Left lung (tissue), 10 donors: Measurements from ENCODE around the gene METTL4. TPM values are rescaled to one million over a fixed set of nuclear protein-coding genes. Genes with fewer than 3 reads are reported as not detected.

ENCODE experiments used
- ATAC-seq: fragments of 200-7000 bp; cut with Tn5 transposase; one replicate; pipeline ENCODE4 v1.9.1; 2020; ENCODE audit warnings: moderate library complexity
- DNase-seq, 4 donors: peaks; one replicate each; pipeline ENCODE4 v3.0.0-alpha.2; 2013 to 2020
- H3K27ac ChIP-seq, 2 donors: fragments of 200-600 bp; sonication (generic) in 1 of 2; one replicate each; pipeline versions ENCODE4 v1.5.0 to v1.8.0; 2020 to 2021
- H3K27me3 ChIP-seq, 2 donors: fragments of 200-600 bp; sonication (generic) in 1 of 2; one replicate each; pipeline versions ENCODE4 v1.5.0 to v1.8.0; 2020 to 2021
- H3K36me3 ChIP-seq, 2 donors: fragments of 200-600 bp; sonication (generic) in 1 of 2; one replicate each; pipeline versions ENCODE4 v1.5.0 to v1.8.0; 2020 to 2021
- H3K4me1 ChIP-seq, 2 donors: fragments of 200-600 bp; one replicate each; pipeline ENCODE4 v1.8.0; 2021
- H3K4me3 ChIP-seq, 2 donors: fragments of 200-600 bp; sonication (generic) in 1 of 2; one replicate each; pipeline versions ENCODE4 v1.5.0 to v1.8.0; 2020 to 2021; ENCODE audit warnings: mild to moderate bottlenecking in 1 of 2
- H3K9me3 ChIP-seq, 2 donors: fragments of 200-600 bp; sonication (generic) in 1 of 2; one replicate each; pipeline versions ENCODE4 v1.5.0 to v1.8.0; 2020 to 2021
- intact Hi-C, 2 donors: fragments of 100-400 bp; cut with DNase I; formaldehyde crosslinking; loops; one replicate each; pipeline versions ENCODE4 v1.11.2 to v1.14.2; 2022
- polyA plus RNA-seq, 6 donors: library from polyadenylated mRNA; unstranded; fragments of 120-200 nt; gene quantifications; one replicate each; pipeline ENCODE4 v1.2.1, GENCODE V29; 2013; ENCODE audit not compliant: insufficient read length in 6 of 6
- total RNA-seq, 2 donors: library from RNA; stranded (reverse); fragmentation: NEBNext Ultra II Directional; extraction: Animal tissue kit (Norgen Biotek cat#: 25700); gene quantifications; one replicate each; pipeline ENCODE4 v1.2.1, GENCODE V29; 2021
- TF ChIP-seq, protein P1 (sequence below), 2 donors: fragments of 200-600 bp; sonication (generic) in 1 of 2; IDR thresholded peaks; one replicate each; pipeline versions ENCODE4 v1.5.0 to v1.8.0; 2021; ENCODE audit warnings: antibody characterized with exemption in 2 of 2
- donor health status: DM: no; HTN: yes; CAD: no.
- donor health status: DM: no; HTN: no; CAD: no.

The METTL4 gene
- total and polyA plus RNA-seq, 8 donors, result 8.7 to 23.6 (median 20.5) TPM

DNA sequence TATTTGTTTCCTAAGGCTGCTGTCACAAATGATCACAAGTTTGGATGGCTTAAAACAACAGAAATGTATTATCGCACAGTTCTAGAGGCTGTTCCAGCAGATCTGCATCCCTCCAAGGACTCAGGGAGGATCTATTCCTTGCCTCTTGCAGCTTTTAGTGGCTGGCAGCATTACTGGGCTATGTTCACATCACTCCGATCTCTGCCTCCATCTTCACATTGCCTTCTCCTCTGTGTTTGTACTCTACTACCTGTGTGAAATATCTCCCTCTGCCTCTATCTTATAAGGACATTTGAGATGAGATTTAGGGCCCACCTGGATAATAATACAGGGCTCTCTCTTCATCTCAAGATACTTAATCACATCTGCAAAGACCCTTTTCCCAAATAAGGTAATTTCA lies 19.0 kb upstream of the METTL4 start:
- no peaks in the 10 kb centered on the region for H3K4me1 ChIP-seq
- no peaks in the 10 kb centered on the region for H3K9me3 ChIP-seq
- H3K27me3 ChIP-seq, result no peaks in the 10 kb centered on the region
- no peak overlapping the region for H3K27ac ChIP-seq
- intact Hi-C loops, result no loop called here
- H3K36me3 ChIP-seq, result no peaks in the 10 kb centered on the region
- no peak overlapping the region for H3K4me3 ChIP-seq
- TF ChIP-seq, protein P1, sequence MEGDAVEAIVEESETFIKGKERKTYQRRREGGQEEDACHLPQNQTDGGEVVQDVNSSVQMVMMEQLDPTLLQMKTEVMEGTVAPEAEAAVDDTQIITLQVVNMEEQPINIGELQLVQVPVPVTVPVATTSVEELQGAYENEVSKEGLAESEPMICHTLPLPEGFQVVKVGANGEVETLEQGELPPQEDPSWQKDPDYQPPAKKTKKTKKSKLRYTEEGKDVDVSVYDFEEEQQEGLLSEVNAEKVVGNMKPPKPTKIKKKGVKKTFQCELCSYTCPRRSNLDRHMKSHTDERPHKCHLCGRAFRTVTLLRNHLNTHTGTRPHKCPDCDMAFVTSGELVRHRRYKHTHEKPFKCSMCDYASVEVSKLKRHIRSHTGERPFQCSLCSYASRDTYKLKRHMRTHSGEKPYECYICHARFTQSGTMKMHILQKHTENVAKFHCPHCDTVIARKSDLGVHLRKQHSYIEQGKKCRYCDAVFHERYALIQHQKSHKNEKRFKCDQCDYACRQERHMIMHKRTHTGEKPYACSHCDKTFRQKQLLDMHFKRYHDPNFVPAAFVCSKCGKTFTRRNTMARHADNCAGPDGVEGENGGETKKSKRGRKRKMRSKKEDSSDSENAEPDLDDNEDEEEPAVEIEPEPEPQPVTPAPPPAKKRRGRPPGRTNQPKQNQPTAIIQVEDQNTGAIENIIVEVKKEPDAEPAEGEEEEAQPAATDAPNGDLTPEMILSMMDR (IDR thresholded peaks at IDR 0.05), result no peak
- ATAC-seq (no peak), DNase-seq (no peak)

DNA sequence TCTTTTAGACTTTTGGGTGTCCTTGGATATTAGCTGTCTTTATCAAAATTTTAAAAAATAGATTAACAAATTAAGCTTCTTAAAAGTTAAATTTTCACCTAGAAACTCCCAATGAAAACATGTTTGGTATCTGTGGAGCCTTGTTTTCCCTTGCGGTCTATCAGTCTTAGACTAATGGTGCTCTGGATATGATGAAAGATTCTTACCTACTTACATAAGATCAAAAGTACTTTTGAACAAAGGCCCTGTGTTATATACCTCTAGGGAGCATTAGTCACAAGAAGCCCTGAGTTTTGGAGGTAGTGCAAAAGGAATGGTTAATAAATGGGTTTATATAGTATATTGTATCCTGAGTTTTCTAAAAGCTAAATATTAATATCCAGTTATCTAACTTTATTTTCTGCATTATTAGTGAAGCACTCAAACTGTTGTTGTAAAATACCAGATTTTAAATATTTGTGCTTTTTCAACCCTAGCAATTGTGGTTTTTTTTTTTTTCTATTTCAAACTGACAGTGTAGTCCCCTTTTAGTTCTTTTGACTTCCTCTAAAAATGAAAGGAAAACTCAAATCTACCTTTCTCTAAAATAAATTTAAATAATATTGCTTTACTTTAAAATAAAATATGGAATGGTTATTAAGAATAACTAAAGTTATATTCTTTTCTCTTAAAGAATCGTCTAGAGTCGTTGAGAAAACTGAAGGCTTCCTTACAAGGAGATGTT lies 18.2 kb upstream of the METTL4 start:
- no peak for ATAC-seq
- Histone ChIP-seq H3K4me1 (no peaks in the 10 kb centered on the region), H3K27ac (no peak overlapping the region), H3K4me3 (no peak overlapping the region), H3K9me3 (no peaks in the 10 kb centered on the region), H3K36me3 (no peaks in the 10 kb centered on the region), H3K27me3 (no peaks in the 10 kb centered on the region)
- DNase-seq, result no peak
- intact Hi-C loops, result no loop called here
- TF ChIP-seq, protein P1 (IDR thresholded peaks at IDR 0.05), result no peak

DNA sequence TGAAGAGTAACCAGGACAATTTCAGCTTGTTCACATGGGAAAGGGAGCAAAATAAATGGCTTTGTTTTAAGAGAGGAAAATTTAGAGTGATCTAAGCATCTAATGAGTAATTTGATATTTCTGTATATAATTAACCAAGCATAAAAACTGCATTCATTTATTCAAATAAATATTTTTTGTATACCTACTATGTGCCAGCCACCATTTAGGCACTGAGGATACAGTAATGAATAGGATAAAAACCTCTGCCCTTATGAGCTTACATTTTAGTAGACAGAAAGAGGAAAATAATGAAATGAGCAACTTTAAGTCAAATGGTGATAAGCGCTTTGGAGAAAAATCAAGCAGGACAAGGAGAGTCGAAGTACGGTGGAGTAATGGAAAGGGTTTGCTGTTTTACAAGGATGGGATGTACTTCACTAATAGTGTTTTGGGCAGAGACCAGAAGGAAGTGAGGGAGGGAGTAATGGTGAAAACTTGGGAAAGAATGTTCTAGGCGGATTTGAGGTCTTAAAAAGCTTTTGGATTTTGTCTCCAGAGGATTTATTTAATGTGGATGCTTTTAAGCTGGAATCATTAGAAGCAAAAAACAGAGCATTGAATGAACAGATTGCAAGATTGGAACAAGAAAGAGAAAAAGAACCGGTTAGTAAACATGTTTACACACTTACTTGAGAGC lies 17.5 kb upstream of the METTL4 start:
- ATAC-seq (no peak), DNase-seq (no peak)
- H3K36me3 ChIP-seq, result no peaks in the 10 kb centered on the region
- H3K27me3 ChIP-seq, result no peaks in the 10 kb centered on the region
- TF ChIP-seq, protein P1 (IDR thresholded peaks at IDR 0.05), result no peak
- no peak overlapping the region for H3K27ac ChIP-seq
- intact Hi-C loops, result no loop called here
- H3K9me3 ChIP-seq, result no peaks in the 10 kb centered on the region
- no peak overlapping the region for H3K4me3 ChIP-seq
- H3K4me1 ChIP-seq, result no peaks in the 10 kb centered on the region

DNA sequence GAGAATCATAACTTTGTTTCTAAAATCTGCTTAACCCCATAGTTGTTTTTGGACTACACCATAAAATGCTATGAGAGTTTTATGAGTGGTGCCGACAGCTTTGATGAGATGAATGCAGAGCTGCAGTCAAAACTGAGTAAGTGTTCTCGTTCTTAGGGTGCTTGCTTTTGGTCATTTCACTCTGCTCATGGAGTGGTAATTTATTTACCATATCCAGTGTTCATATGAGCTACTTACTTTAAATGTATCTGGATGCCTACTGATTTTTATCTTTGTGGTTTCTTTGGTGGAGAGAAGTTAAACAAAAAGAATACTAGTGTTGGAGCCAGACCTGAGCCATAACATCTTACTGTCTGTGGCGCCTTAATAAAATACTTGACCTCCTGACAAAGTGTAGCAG lies 16.5 kb upstream of the METTL4 start:
- ATAC-seq, result no peak

DNA sequence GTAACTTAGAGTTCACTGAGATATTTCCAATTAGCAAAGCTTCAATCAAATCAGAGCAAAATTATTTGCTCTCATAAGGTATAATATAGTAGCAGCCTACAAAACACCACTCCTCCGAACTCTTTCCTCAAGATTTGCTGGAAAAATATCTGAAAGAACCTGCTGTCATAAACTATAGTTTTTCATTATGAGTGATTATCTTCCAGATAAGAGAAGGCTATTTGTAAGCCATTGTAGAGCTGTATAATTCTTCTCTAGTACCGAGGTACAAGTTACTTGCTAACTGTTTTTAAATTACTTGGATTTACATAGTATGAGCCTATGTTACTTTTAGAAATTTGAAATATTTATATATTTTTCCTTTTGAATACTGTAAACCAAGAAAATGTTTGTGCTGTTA lies 2.1 kb upstream of the METTL4 start:
- no peak overlapping the region for H3K27ac ChIP-seq
- H3K27me3 ChIP-seq, result no peaks in the 10 kb centered on the region
- peaks cover 9 to 44% of the 10 kb centered on the region in 2 donors for H3K4me1 ChIP-seq
- H3K4me3 ChIP-seq, result no peak overlapping the region
- H3K9me3 ChIP-seq, result no peaks in the 10 kb centered on the region
- DNase-seq, result no peak
- TF ChIP-seq, protein P1 (IDR thresholded peaks at IDR 0.05), result no peak
- no peak for ATAC-seq
- H3K36me3 ChIP-seq, result no peaks in the 10 kb centered on the region
- intact Hi-C loops, result no loop called here

More for the DNA sequence above, 16.5 kb upstream of the METTL4 start:
- H3K27ac ChIP-seq, result no peak overlapping the region
- no peak overlapping the region for H3K4me3 ChIP-seq
- no peaks in the 10 kb centered on the region for H3K4me1 ChIP-seq
- H3K9me3 ChIP-seq, result no peaks in the 10 kb centered on the region
- no peaks in the 10 kb centered on the region for H3K27me3 ChIP-seq
- no peak for DNase-seq
- intact Hi-C loops, result no loop called here
- H3K36me3 ChIP-seq, result no peaks in the 10 kb centered on the region
- TF ChIP-seq, protein P1 (IDR thresholded peaks at IDR 0.05), result no peak
